HG03064 (cell line): ENCODE results near the gene FATE1.

Experiments used
- ATAC-seq: cut with Tn5 transposase; IDR thresholded peaks from one replicate; pipeline ENCODE4 v1.9.1; 2021; ENCODE audit warnings: low read depth; ENCODE audit not compliant: unreplicated experiment

FATE1 gene

DNA sequence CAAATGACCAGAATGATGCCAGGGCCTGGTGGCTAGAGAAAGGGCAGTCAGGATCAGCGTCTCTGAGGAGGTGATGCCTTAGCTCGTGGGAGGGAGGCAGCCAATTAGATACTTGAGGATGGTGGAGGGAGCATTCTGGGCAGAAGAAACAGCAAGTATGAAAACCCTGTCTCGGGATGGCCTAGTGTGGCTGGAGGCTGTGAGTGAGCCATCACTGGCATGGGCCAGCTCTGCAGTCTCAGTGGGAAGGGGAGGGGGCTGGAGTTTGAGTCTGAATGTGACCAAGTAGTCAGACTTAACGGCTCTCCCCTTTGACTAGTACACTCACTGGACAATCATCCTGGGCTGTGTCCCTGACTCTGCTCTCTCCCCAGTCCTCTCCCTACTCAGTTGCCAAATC is 25.8 kb downstream of the FATE1 start:
- no peak for ATAC-seq

DNA sequence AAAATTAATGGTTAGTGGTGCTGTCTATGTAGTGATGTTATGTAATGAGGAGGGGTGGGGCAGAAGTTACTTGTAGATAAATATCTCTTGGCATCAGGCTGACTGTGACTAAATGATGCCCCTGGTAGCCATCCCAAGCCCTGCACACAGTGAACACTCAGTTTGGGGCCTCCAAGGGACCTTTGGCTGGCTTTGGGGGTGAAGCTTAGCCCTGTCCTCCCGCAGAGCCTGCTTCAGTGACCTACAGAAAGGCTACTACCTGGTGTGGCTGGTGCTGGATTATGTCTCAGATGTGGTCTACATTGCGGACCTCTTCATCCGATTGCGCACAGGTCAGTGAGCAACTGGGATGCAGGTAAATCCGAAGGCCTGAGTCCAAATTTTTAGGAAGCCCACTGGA is 26.5 kb downstream of the FATE1 start:
- no peak for ATAC-seq

DNA sequence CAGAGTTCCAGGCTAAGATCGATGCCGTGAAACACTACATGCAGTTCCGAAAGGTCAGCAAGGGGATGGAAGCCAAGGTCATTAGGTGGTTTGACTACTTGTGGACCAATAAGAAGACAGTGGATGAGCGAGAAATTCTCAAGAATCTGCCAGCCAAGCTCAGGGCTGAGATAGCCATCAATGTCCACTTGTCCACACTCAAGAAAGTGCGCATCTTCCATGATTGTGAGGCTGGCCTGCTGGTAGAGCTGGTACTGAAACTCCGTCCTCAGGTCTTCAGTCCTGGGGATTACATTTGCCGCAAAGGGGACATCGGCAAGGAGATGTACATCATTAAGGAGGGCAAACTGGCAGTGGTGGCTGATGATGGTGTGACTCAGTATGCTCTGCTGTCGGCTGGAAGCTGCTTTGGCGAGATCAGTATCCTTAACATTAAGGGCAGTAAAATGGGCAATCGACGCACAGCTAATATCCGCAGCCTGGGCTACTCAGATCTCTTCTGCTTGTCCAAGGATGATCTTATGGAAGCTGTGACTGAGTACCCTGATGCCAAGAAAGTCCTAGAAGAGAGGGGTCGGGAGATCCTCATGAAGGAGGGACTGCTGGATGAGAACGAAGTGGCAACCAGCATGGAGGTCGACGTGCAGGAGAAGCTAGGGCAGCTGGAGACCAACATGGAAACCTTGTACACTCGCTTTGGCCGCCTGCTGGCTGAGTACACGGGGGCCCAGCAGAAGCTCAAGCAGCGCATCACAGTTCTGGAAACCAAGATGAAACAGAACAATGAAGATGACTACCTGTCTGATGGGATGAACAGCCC is 28.0 kb downstream of the FATE1 start:
- no peak for ATAC-seq

DNA sequence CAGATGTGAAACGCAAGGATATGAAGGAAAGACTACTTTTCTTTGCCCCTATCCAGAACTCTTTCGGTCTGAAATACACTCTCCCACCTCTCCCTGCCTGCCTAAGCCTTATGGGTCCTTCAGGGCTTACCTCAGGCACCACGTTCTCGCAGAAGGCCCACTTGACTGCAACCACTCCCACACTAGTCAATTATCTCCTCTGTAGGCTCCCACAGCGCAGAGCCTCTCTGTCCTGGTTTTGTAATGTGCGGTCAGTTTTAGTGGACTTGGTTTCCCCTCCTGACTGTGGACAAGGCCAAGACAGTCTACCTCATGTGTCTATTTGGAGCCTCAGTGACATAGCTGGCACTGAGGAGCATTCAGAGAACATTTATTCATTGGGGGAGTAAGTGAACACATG is 29.8 kb downstream of the FATE1 start:
- no peak for ATAC-seq

DNA sequence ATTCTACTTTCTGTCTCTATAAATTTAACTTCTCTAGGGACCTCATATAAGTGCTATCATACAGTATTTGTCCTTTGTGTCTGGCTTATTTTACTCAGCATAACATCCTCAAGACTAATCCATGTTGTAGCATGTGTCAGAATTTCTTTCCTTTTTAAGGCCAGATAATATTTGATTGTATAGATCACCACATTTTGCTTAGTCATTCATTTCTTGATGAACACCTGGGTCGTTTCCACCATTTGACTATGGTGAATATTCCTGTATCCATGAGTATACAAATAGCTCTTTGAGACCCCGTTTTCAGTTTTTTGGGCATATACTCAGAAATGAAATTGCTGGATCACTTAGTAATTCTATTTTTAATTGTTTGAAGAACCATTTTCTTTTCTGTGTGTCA is 30.7 kb downstream of the FATE1 start:
- no peak for ATAC-seq

DNA sequence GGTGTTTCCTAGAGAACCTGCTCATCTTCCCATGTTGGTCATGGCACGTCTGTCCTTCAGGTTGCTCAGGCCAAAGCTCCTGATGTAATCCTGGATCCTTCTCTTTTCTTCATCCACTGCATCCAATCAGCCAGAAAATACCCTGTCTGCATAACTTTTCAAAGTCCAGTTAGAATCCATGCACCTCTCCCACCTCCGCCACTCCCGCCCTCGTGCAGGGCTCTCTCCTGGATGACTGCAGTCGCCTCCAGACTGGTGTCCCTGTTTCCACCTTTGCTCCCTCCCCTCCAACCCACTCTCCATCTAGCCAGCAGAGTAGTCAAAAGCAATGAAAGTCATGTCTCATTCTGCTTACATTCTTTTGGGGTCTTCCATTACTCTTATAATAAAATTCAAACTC is 34.7 kb downstream of the FATE1 start:
- ATAC-seq = no peak

DNA sequence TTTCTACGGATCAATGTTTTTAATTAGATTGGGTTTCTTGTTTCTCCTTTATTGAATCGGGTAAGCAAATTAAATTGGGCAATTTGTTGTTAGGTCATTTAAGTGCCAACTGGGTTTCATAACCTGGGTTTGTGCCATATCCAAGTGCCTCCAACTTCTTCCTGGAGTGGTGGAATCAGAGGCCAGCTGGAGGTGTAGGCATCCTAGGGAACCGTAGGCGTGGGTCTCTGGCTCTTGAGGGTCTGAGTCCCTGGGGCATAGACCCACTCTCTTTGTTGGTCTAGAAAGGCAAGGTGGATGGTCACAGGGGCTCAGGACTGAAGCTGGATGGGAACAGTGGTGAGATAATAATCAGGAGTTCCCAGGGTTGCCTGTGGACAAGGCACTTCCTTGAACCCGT is 37.0 kb downstream of the FATE1 start:
- ATAC-seq = no peak

DNA sequence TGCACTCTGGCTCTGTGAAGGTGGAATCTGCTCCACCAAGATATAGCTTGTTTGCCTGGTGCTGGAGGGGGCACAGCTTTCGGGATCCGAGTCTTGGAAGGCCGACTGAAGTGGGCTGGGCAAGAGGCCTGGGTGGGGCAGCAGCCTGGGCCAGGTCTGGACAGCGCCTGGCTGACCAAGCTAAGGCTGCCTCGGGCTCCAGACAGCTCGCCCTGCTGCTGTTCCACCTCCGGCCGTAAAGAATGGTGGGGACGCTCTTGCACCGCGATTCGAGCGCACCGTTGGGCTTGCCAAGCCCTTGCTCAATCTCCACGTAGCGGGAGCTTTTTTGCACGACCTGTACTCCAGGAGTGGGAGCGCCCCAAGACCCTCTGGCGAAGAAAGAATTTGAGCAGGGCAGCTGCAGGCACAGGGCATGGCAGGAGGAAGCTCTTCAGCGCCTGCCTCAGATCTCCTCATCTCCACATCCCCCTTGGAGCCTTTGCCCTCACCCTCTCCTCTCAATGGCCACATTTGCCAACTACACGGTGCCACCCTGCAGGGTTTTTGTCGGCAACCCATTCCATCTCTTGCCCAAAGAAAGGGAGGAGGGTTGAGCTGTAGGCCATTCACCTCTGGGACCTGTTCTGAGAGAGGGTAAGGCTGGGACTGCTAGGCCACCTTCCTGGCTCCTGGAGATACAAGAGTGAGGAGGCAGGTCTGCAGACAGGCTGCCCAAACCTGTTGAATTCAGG is 37.6 kb downstream of the FATE1 start:
- no peak for ATAC-seq

DNA sequence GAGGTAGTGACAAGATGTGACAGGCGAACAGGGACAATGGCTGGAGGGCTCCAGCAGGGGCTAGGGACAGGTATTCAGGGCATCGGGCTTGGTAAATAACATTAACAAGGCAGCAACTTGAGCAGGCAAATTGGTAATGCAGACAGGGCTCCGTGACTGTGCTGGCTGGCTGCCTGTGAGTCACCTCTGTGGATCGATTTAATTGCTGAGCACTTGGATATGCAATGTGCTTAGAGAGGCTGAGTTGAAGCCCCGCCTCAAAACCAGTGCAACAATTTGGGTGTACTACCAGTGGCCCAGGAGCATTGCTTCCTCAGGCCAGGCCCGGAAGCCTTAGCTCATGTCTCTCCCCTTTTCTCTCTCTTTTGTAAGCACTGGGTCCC is 38.2 kb downstream of the FATE1 start:
- no peak for ATAC-seq

DNA sequence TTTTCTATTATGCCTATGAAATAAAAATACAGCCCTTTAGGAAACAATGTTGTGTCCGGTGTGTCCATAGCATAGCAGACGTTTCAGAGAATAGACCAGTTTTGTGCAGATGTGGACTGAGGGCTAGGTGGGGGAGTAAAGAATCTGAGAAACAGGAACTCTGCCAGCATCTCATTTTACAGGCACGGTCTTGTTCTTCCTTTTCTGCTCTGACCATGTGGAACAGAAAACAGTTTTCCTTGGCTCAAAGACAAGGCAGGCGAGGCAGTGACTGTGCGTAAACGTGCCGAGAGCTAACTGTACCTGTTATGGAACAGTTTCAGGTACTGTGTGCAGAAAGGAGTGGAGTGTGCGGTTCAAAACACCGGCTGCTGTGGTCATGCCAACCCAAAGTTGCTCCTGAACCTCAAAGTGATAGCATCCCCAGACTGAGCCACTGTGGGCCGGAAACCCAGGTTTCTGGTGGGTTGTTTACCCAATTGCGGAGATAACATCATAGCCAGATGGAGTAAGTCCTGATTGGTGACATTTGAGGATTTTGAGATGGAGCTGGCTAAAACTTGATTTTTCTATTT is 38.9 kb downstream of the FATE1 start:
- ATAC-seq = no peak

DNA sequence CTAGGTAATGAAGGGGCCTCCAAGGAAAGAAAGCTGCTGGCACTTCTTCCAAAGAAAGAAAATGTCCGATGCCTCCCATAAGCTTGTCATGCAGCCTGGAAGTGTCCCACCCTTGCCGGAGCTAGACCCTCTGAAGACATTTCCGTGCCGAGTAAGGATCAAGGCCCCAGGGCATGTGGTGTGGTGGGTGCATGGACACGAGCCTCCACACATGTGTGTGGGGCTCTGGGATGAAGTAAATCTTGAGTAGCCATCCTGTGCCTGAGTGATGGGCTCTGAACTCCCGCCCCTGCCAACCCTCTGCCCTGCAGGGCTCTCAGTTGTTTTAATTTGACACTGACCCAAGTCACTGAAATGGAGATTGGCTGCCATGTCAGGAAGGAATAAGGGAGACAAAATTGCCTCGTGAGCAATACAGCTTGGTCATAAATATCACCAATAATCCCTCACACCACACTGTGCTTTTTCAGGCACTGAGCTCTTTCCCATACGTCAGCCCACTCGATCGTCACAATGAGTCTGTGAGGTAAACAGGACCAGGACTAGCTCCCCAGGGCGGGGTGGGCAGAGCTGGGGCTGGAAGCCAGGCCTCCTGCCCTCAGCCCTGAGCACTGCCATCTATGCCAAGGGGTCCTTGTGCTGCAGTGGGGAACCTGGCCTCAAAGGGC is 43.3 kb downstream of the FATE1 start:
- no peak for ATAC-seq

DNA sequence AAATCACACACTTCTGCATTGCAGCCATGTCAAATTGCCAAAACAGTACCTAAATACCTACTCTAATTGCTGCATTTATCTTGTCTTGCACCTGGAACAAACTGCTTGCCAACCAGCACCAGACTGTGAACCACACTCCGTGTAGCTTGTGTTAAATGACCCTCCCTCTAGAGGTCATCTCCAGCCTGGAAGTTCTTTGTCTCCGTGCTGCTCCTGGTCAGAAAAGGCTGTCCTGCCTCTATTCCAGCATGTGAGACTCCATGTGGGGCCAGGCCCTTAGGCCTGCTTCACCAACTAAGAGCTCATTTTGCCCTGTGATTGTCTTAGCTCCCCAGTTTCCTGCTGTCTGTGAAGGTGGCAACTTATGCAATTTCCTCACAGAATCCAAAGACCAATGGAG is 47.0 kb downstream of the FATE1 start:
- no peak for ATAC-seq

DNA sequence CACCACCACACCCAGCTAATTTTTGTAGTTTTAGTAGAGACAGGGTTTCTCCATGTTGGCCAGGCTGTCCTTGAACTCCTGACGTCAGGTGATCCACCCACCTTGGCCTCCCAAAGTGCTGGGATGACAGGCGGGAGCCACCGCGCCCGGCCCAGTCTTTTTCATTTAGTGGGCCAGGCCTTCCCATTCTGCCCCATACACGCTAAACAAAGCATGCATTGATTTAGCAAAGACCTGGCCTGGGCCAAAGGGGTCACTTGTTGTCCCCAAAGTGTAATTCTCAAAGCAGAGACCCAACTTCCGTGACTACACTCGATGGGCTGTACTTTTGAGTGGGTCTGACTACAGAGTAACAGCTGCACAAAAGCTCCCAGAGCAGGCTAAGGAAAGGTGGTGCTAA is 47.9 kb downstream of the FATE1 start:
- no peak for ATAC-seq

DNA sequence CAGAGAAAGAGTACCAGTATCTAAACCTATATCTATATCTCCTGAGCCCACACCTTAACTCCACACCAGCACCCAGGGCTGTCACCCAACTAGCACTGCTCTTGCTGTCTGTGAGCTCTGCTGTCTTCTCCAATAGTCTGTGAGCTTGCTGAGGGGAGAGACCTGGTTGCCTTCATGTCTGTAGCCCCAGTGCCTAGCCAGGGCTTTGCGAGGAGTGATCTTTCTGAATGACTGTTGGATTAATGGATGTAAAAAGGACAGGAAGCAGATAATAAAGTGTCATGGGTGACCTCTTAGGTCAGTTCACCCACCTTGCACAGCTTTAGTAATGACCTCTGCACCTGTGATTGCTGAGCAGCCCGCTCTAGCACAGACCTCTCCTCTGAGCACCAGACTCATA is 49.2 kb downstream of the FATE1 start:
- no peak for ATAC-seq

DNA sequence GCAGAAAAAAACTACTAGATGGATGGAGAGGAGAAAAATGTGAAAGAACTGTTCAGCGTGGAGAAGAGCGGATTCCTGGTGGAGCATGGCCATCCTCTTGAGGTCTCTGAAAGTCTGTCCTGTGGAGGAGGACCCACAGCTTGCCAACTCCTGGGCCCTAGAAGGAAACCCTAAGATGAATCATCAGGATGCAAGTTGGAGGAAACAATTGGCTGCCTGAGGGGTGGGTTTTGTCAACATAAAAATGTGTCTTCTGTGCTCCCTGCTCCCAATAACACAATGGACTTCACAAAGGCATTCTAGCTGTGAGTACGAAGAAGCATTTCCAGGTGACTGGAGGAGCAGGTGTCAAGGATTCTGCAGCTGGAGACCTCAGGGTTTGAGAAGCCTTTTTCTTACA is 55.9 kb downstream of the FATE1 start:
- no peak for ATAC-seq
